Thyroid gland (tissue), 4 donors: ENCODE results near the gene RRP9. TPM values are rescaled to one million over a fixed set of nuclear protein-coding genes. Genes with fewer than 3 reads are reported as not detected.

Experiments
- DNase-seq, 2 donors: peaks; one replicate each; pipeline ENCODE4 v3.0.0-alpha.2; 2019
- H3K27ac ChIP-seq, 3 donors: fragments of 200-600 bp; sonication (generic); 1 replicate in 2 of 3; 2 replicates in 1 of 3; pipeline ENCODE4 v1.5.1; 2016 to 2019; ENCODE audit warnings: mild to moderate bottlenecking in 1 of 3, moderate library complexity in 1 of 3
- H3K27me3 ChIP-seq: fragments of 200-600 bp; sonication (generic); one replicate; pipeline ENCODE4 v1.5.1; 2019
- H3K36me3 ChIP-seq, 2 donors: fragments of 200-600 bp; sonication (generic); one replicate each; pipeline ENCODE4 v1.5.1; 2016 to 2019
- H3K4me1 ChIP-seq, 2 donors: fragments of 200-600 bp; sonication (generic); one replicate each; pipeline ENCODE4 v1.5.1; 2017 to 2019
- H3K4me3 ChIP-seq, 3 donors: fragments of 200-600 bp; sonication (generic); replicated peaks in 1 of 3; 1 replicate in 2 of 3; 2 replicates in 1 of 3; pipeline ENCODE4 v1.5.1; 2016; ENCODE audit warnings: mild to moderate bottlenecking in 1 of 3
- H3K9me3 ChIP-seq: fragments of 200-600 bp; sonication (generic); one replicate; pipeline ENCODE4 v1.5.1; 2017
- CTCF ChIP-seq, 6 experiments: fragments of 200-600 bp in 3 of 6; fragments of 450-650 bp in 3 of 6; sonication (generic) in 3 of 6; IDR thresholded peaks; one replicate each; pipeline ENCODE4 v1.5.1; 2016 to 2019; ENCODE audit warnings: antibody characterized with exemption in 6 of 6, mild to moderate bottlenecking in 2 of 6, inconsistent platforms in 1 of 6, moderate library complexity in 1 of 6
- POLR2A ChIP-seq, 2 donors: fragments of 450-650 bp; IDR thresholded peaks; one replicate each; pipeline ENCODE4 v1.6.1; 2017; ENCODE audit warnings: antibody characterized with exemption in 2 of 2, mild to moderate bottlenecking in 2 of 2, moderate library complexity in 1 of 2
- WGBS, 2 donors: methylation state at CpG; one replicate each; pipeline ENCODE4 v1.1.5; 2017; 5-methylcytosine and 5-hydroxymethylcytosine counted together
- intact Hi-C: fragments of 100-400 bp; cut with DNase I; formaldehyde crosslinking; loops from one replicate; pipeline ENCODE4 v1.15.1; 2023
- total RNA-seq, 4 donors: library from RNA; depleted of rRNA; stranded (reverse); fragments of >200 nt; gene quantifications; one replicate each; pipeline ENCODE4 v1.2.3, GENCODE V29; 2016

RRP9 gene
- total RNA-seq, 4 donors from 2014 or later, result 7.3 to 14.4 (median 11.9) TPM

GRCh38 chr3:51964521-51964920, 22.8 kb upstream of the RRP9 start:
- H3K9me3 ChIP-seq, result no peaks in the 10 kb centered on the region
- H3K27me3 ChIP-seq, result no peaks in the 10 kb centered on the region
- peaks cover 10 to 11% of the 10 kb centered on the region in 2 donors for H3K4me1 ChIP-seq
- no peak overlapping the region for H3K4me3 ChIP-seq
- DNase-seq, result no peak
- 74 to 75% methylated on average over 4 of the region's 4 CpGs for WGBS, 2 donors
- intact Hi-C loops, result no loop called here
- H3K27ac ChIP-seq, result no peak overlapping the region
- no peak for TF ChIP-seq CTCF (IDR thresholded peaks at IDR 0.05)
- no peak for TF ChIP-seq POLR2A (IDR thresholded peaks at IDR 0.05)
- H3K36me3 ChIP-seq, result no peaks in the 10 kb centered on the region

- no peak overlapping the region for H3K4me3 ChIP-seq
- no peaks in the 10 kb centered on the region for H3K27me3 ChIP-seq
- no peaks in the 10 kb centered on the region for H3K36me3 ChIP-seq
- H3K4me1 ChIP-seq, result peaks cover 10 to 11% of the 10 kb centered on the region in 2 donors
- H3K27ac ChIP-seq, result no peak overlapping the region
- no peak for DNase-seq
- intact Hi-C loops, result no loop called here
- WGBS, 2 donors, result 64 to 67% methylated on average over 6 to 11 of the region's 12 CpGs
- no peak for TF ChIP-seq POLR2A (IDR thresholded peaks at IDR 0.05)
- no peak for TF ChIP-seq CTCF (IDR thresholded peaks at IDR 0.05)
- no peaks in the 10 kb centered on the region for H3K9me3 ChIP-seq
Observed at GRCh38 chr3:51963951-51964451, 22.3 kb upstream of the RRP9 start.

GRCh38 chr3:51962854-51963530, 21.3 kb upstream of the RRP9 start:
- 69 to 71% methylated on average over 5 to 6 of the region's 6 CpGs for WGBS, 2 donors

GRCh38 chr3:51961602-51962569, 20.2 kb upstream of the RRP9 start:
- Histone ChIP-seq H3K4me3 (no peak overlapping the region), H3K27ac (no peak overlapping the region), H3K27me3 (no peaks in the 10 kb centered on the region), H3K4me1 (peaks cover 9 to 10% of the 10 kb centered on the region in 2 donors), H3K9me3 (no peaks in the 10 kb centered on the region), H3K36me3 (no peaks in the 10 kb centered on the region)
- TF ChIP-seq CTCF (IDR thresholded peaks at IDR 0.05) (no peak), POLR2A (IDR thresholded peaks at IDR 0.05) (no peak)
- 59 to 74% methylated on average over 9 of the region's 9 CpGs for WGBS, 2 donors
- no peak for DNase-seq
- intact Hi-C loops, result no loop called here

More at GRCh38 chr3:51962854-51963530, 21.3 kb upstream of the RRP9 start:
- TF ChIP-seq CTCF (IDR thresholded peaks at IDR 0.05), result no peak
- no peak for TF ChIP-seq POLR2A (IDR thresholded peaks at IDR 0.05)
- Histone ChIP-seq H3K36me3 (no peaks in the 10 kb centered on the region), H3K9me3 (no peaks in the 10 kb centered on the region), H3K4me3 (no peak overlapping the region), H3K27me3 (no peaks in the 10 kb centered on the region), H3K27ac (no peak overlapping the region), H3K4me1 (peaks cover 10 to 11% of the 10 kb centered on the region in 2 donors)
- DNase-seq, result no peak
- intact Hi-C loops, result no loop called here
